ENCODE results near the gene RTL10.
A peak's percentile ranks its signal among the peaks of the same experiment; 100 is the strongest.

The RTL10 gene

GRCh38 chr22:19810381-19811201, 44.1 kb downstream of the RTL10 start:
- no peak overlapping the region for H3K4me3 ChIP-seq (ENCODE audit: low read depth, low read length)
- POLR2A ChIA-PET: no interaction called here
- H3K4me1 ChIP-seq (ENCODE audit: control insufficient read depth, insufficient read depth, low read length): peaks cover 3% of the 10 kb centered on the region
- H3K9me3 ChIP-seq (ENCODE audit: control insufficient read depth, insufficient read depth, low read depth, low read length): no peaks in the 10 kb centered on the region
- H3K36me3 ChIP-seq (ENCODE audit: control insufficient read depth in 2 of 2, insufficient read depth in 1 of 2, low read length in 2 of 2): peaks cover 0 to 17% of the 10 kb centered on the region in 2 experiments; a peak in 1 of 3 replicates
- H3K27ac ChIP-seq (ENCODE audit: extremely low read depth, low read depth, low read length): no peak overlapping the region
- CTCF ChIA-PET: interaction anchor here (2.1 kb wide), 1 partner anchor 80 kb away, joined by 7 read pairs; no protein-coding TSS in a partner anchor
- TF ChIP-seq ZNF426 (tag by site-specific recombination; IDR thresholded peaks at IDR 0.05): no peak
- no peak for TF ChIP-seq HOXC10 (CRISPR knock-in tag; IDR thresholded peaks at IDR 0.05)
- no peak for TF ChIP-seq ZNF239 (tag by site-specific recombination; IDR thresholded peaks at IDR 0.05)
- TF ChIP-seq KLF8 (tag by site-specific recombination; IDR thresholded peaks at IDR 0.05): no peak
- no peak for TF ChIP-seq HIC1 (tag by site-specific recombination; IDR thresholded peaks at IDR 0.05)
- peak; percentile 24; the same call in 1 of the 2 replicates for TF ChIP-seq GLIS1 (tag by site-specific recombination; IDR thresholded peaks at IDR 0.05)
- no peak for TF ChIP-seq MYNN (tag by site-specific recombination; IDR thresholded peaks at IDR 0.05; ENCODE audit: borderline replicate concordance)
- TF ChIP-seq ZNF670 (tag by site-specific recombination; IDR thresholded peaks at IDR 0.05; ENCODE audit: low read depth): no peak
- no peak for TF ChIP-seq ZNF280D (tag by site-specific recombination; IDR thresholded peaks at IDR 0.05)
- peak; percentile 27; the same call in 1 of the 2 replicates for TF ChIP-seq ZIC2 (tag by site-specific recombination; IDR thresholded peaks at IDR 0.05)
- TF ChIP-seq ZNF133 (tag by site-specific recombination; IDR thresholded peaks at IDR 0.05): no peak
- TF ChIP-seq ZNF596 (tag by site-specific recombination; IDR thresholded peaks at IDR 0.05): no peak
- TF ChIP-seq KLF10 (tag by site-specific recombination; IDR thresholded peaks at IDR 0.05): peak; percentile 80; the same call in 1 of the 2 replicates
- TF ChIP-seq YY1 (tag by site-specific recombination; IDR thresholded peaks at IDR 0.05): no peak
- TF ChIP-seq HOXD13 (CRISPR knock-in tag; IDR thresholded peaks at IDR 0.05; ENCODE audit: borderline replicate concordance): no peak
- TF ChIP-seq GLI2 (tag by site-specific recombination; IDR thresholded peaks at IDR 0.05; ENCODE audit: borderline replicate concordance, low read depth): no peak
- TF ChIP-seq ZNF350 (tag by site-specific recombination; IDR thresholded peaks at IDR 0.05): no peak

- CTCF ChIA-PET: interaction anchor here (0.6 kb wide), 1 partner anchor 86 kb away, joined by 4 read pairs; no protein-coding TSS in a partner anchor
- no peaks in the 10 kb centered on the region for H3K9me3 ChIP-seq (ENCODE audit: control insufficient read depth, insufficient read depth, low read depth, low read length)
- no peak overlapping the region for H3K4me3 ChIP-seq (ENCODE audit: low read depth, low read length)
- POLR2A ChIA-PET: no interaction called here
- H3K27ac ChIP-seq (ENCODE audit: extremely low read depth, low read depth, low read length): no peak overlapping the region
- peaks cover 3% of the 10 kb centered on the region for H3K4me1 ChIP-seq (ENCODE audit: control insufficient read depth, insufficient read depth, low read length)
- H3K36me3 ChIP-seq (ENCODE audit: control insufficient read depth in 2 of 2, insufficient read depth in 1 of 2, low read length in 2 of 2): peaks cover 0 to 17% of the 10 kb centered on the region in 2 experiments; a peak in 1 of 3 replicates
- TF ChIP-seq PRDM10 (tag by site-specific recombination; IDR thresholded peaks at IDR 0.05) (no peak), ZNF610 (tag by site-specific recombination; IDR thresholded peaks at IDR 0.05; ENCODE audit: borderline replicate concordance) (no peak), WT1 (tag by site-specific recombination; IDR thresholded peaks at IDR 0.05) (no peak), ZNF114 (tag by site-specific recombination; IDR thresholded peaks at IDR 0.05) (no peak), ZNF785 (tag by site-specific recombination; IDR thresholded peaks at IDR 0.05) (no peak), ZNF366 (tag by site-specific recombination; conservative IDR thresholded peaks at IDR 0.05) (no peak), PBX3 (CRISPR knock-in tag; IDR thresholded peaks at IDR 0.05) (no peak), HOXA7 (CRISPR knock-in tag; IDR thresholded peaks at IDR 0.05; ENCODE audit: borderline replicate concordance) (no peak)
These were observed 44.9 kb downstream of the RTL10 start for GRCh38 chr22:19809741-19810140.
